K562 (cell line): Measurements from ENCODE around the gene SRRD. TPM values are rescaled to one million over a fixed set of nuclear protein-coding genes. Genes with fewer than 3 reads are reported as not detected.

Experiments
- ATAC-seq: fragments of 200-7000 bp; cut with Tn5 transposase; 3 replicates; pipeline ENCODE4 v1.9.1; 2020; ENCODE audit warnings: moderate library complexity
- BruUV-seq: library from RNA; stranded (reverse); fragments of 400-500 nt; replicated peaks from 2 replicates; lab custom pipeline; 2021; lab: Mats Ljungman, UMichigan
- CTCF ChIA-PET: fragments of 300-600 bp; formaldehyde crosslinking; extraction: SDS; loops from one replicate; lab custom pipeline; 2021; ENCODE audit warnings: low intra/inter-chr PET ratio; lab: Yijun Ruan, JAX
- POLR2A ChIA-PET: fragments of 300-600, 350-650 bp; sonication (Branson Sonifier 250); formaldehyde crosslinking; extraction: SDS; loops from one replicate; lab custom pipeline; 2021; ENCODE audit warnings: antibody characterized with exemption, inconsistent platforms; lab: Yijun Ruan, JAX
- DNase-seq, 4 experiments: peaks; one replicate each; pipeline versions ENCODE4 v3.0.0 to v3.0.0-alpha.2; 2011 to 2018; ENCODE audit warnings: low spot score in 3 of 4, mixed read lengths in 3 of 4; ENCODE audit errors: extremely low read depth in 1 of 4
- FAIRE-seq: peaks from 2 replicates; lab custom pipeline; 2011; peaks lifted over from hg19 to GRCh38; lab: Jason Lieb, UNC
- H2AFZ ChIP-seq: 2 replicates; pipeline ENCODE4 v1.6.0; 2011; ENCODE audit warnings: low read depth, low read length, control low read depth, inconsistent platforms
- H3K27ac ChIP-seq: fragments of 200-600 bp; 3 replicates; pipeline ENCODE4 v1.8.0; 2011; ENCODE audit warnings: low read depth, mild to moderate bottlenecking, control low read depth, inconsistent platforms, low read length, moderate library complexity, mixed read lengths; ENCODE audit errors: extremely low read depth
- H3K27me3 ChIP-seq, 2 experiments: fragments of 300-600 bp in 1 of 2; 2 replicates in 1 of 2; 3 replicates in 1 of 2; pipeline versions ENCODE4 v1.6.0 to v1.8.0; 2011; ENCODE audit warnings: inconsistent platforms in 2 of 2, low read length in 2 of 2, mild to moderate bottlenecking in 1 of 2, mixed read lengths in 1 of 2, moderate library complexity in 1 of 2; ENCODE audit not compliant: control insufficient read depth in 2 of 2, insufficient read depth in 2 of 2
- H3K36me3 ChIP-seq: fragments of 300-600 bp; 3 replicates; pipeline ENCODE4 v1.8.0; 2011; ENCODE audit warnings: mild to moderate bottlenecking, low read length, inconsistent platforms; ENCODE audit not compliant: control insufficient read depth, insufficient read depth
- H3K4me1 ChIP-seq, 2 experiments: fragments of 200-600 bp in 1 of 2; replicated peaks in 1 of 2; 2 replicates in 1 of 2; 3 replicates in 1 of 2; pipeline versions ENCODE4 v1.5.1 to v1.8.0; 2011; ENCODE audit warnings: inconsistent platforms in 2 of 2, low read length in 2 of 2, mild to moderate bottlenecking in 1 of 2, mixed read lengths in 1 of 2, moderate library complexity in 1 of 2; ENCODE audit not compliant: control insufficient read depth in 2 of 2, insufficient read depth in 2 of 2
- H3K4me2 ChIP-seq: 2 replicates; pipeline ENCODE4 v1.6.1; 2011; ENCODE audit warnings: low read length, control low read depth, inconsistent platforms, mixed read lengths; ENCODE audit not compliant: insufficient read depth
- H3K4me3 ChIP-seq: fragments of 200-600 bp; sonication (generic), shearing (Covaris generic); 2 replicates; pipeline ENCODE4 v1.5.1; 2016; ENCODE audit warnings: control low read depth, inconsistent platforms
- H3K79me2 ChIP-seq: fragments of 200-600 bp; 3 replicates; pipeline ENCODE4 v1.8.0; 2011; ENCODE audit warnings: low read length, inconsistent platforms; ENCODE audit not compliant: control insufficient read depth, insufficient read depth
- H3K9ac ChIP-seq, 2 experiments: 2 replicates each; pipeline versions ENCODE4 v1.6.0 to v1.6.1; 2011; ENCODE audit warnings: low read depth in 2 of 2, low read length in 2 of 2, control low read depth in 1 of 2, inconsistent platforms in 1 of 2, mild to moderate bottlenecking in 1 of 2, mixed read lengths in 1 of 2; ENCODE audit not compliant: insufficient read depth in 1 of 2
- H3K9me1 ChIP-seq: one replicate; pipeline ENCODE4 v1.6.0; 2011; ENCODE audit warnings: inconsistent platforms, mild to moderate bottlenecking, low read length, moderate library complexity; ENCODE audit not compliant: control insufficient read depth, insufficient read depth
- H3K9me3 ChIP-seq: replicated peaks from 2 replicates; pipeline ENCODE4 v1.5.1; 2011; ENCODE audit warnings: low read depth, low read length, inconsistent platforms; ENCODE audit not compliant: control insufficient read depth, insufficient read depth
- H4K20me1 ChIP-seq: replicated peaks from 2 replicates; pipeline ENCODE4 v1.6.1; 2011; ENCODE audit warnings: low read length, inconsistent platforms, mixed read lengths; ENCODE audit not compliant: control insufficient read depth, insufficient read depth
- BRD9 ChIP-seq: fragments of 450-650 bp; IDR thresholded peaks from 2 replicates; pipeline ENCODE4 v1.6.1; 2018; ENCODE audit warnings: low read depth; ENCODE audit not compliant: partially characterized antibody
- CEBPB ChIP-seq: fragments of 450-650 bp; IDR thresholded peaks from 2 replicates; pipeline ENCODE4 v1.6.1; 2016; ENCODE audit warnings: missing genetic modification characterization, missing compliant biosample characterization
- HOXB6 ChIP-seq: fragments of 250-450 bp; sonication (Bioruptor Pico); IDR thresholded peaks from 2 replicates; pipeline ENCODE4 v1.5.1; 2022; ENCODE audit warnings: mild to moderate bottlenecking, borderline replicate concordance
- LCOR ChIP-seq: sonication (generic); formaldehyde crosslinking; IDR thresholded peaks from 2 replicates; pipeline ENCODE4 v1.8.0; 2022; ENCODE audit warnings: mild to moderate bottlenecking, missing genetic modification reagents
- MAZ ChIP-seq, 2 experiments: fragments of 450-650 bp in 1 of 2; sonication (generic) in 1 of 2; formaldehyde crosslinking; IDR thresholded peaks in 1 of 2; conservative IDR thresholded peaks in 1 of 2; 2 replicates each; pipeline versions ENCODE4 v1.4.0 to v1.5.0; 2020; ENCODE audit warnings: mild to moderate bottlenecking in 1 of 2, missing genetic modification reagents in 1 of 2
- MIER1 ChIP-seq: fragments of 450-650 bp; IDR thresholded peaks from 2 replicates; pipeline ENCODE4 v1.6.1; 2016; ENCODE audit warnings: antibody characterized with exemption, mild to moderate bottlenecking, low read depth
- MYC ChIP-seq, 2 experiments: fragments of 250-450 bp in 1 of 2; sonication (Bioruptor Pico) in 1 of 2; IDR thresholded peaks; 2 replicates each; pipeline versions ENCODE4 v1.5.1 to v1.6.1; 2012 to 2021; ENCODE audit warnings: low read depth in 2 of 2, borderline replicate concordance in 1 of 2, improper control_type of control experiment in 1 of 2, low read length in 1 of 2, mild to moderate bottlenecking in 1 of 2, moderate library complexity in 1 of 2
- NBN ChIP-seq: fragments of 450-650 bp; IDR thresholded peaks from 2 replicates; pipeline ENCODE4 v1.6.1; 2016; ENCODE audit warnings: low read depth, mild to moderate bottlenecking
- POLR2AphosphoS2 ChIP-seq: IDR thresholded peaks from 2 replicates; pipeline ENCODE4 v1.6.1; 2012; ENCODE audit warnings: low read length, improper control_type of control experiment
- SMC3 ChIP-seq: conservative IDR thresholded peaks from 2 replicates; pipeline ENCODE4 v1.6.1; 2011; ENCODE audit warnings: low read depth, low read length, improper control_type of control experiment; ENCODE audit not compliant: insufficient read depth
- XRCC3 ChIP-seq: fragments of 450-650 bp; IDR thresholded peaks from 2 replicates; pipeline ENCODE4 v1.6.1; 2017; ENCODE audit warnings: mild to moderate bottlenecking, moderate library complexity
- ZKSCAN1 ChIP-seq: fragments of 150-350 bp; IDR thresholded peaks from 2 replicates; pipeline ENCODE4 v1.6.1; 2016; ENCODE audit warnings: low read depth, low read length
- ZNF12 ChIP-seq: sonication (generic); formaldehyde crosslinking; IDR thresholded peaks from 2 replicates; pipeline ENCODE4 v1.4.0; 2020; ENCODE audit warnings: mild to moderate bottlenecking, missing genetic modification reagents
- ZNF174 ChIP-seq: fragments of 250-450 bp; sonication (Bioruptor Pico); IDR thresholded peaks from 2 replicates; pipeline ENCODE4 v1.4.0; 2020; ENCODE audit warnings: mild to moderate bottlenecking
- ZNF253 ChIP-seq: fragments of 250-450 bp; sonication (Bioruptor Pico); conservative IDR thresholded peaks from 2 replicates; pipeline ENCODE4 v1.6.1; 2021; ENCODE audit warnings: mild to moderate bottlenecking
- whole genome bisulfite sequencing: fragments of 100-300 bp; shearing (Covaris generic); methylation state at CpG from one replicate; pipeline ENCODE4 v1.1.6; 2016; ENCODE audit warnings: low coverage, mixed read lengths; ENCODE audit not compliant: insufficient coverage; ENCODE audit errors: missing lambda C conversion rate; 5-methylcytosine and 5-hydroxymethylcytosine counted together
- in situ Hi-C: fragments of 300-500 bp; cut with MboI; formaldehyde crosslinking; loops from 4 replicates; pipeline ENCODE4 v1.15.0; 2018; ENCODE audit warnings: inconsistent platforms, mixed read lengths
- intact Hi-C: fragments of 100-400 bp; cut with micrococcal nuclease; formaldehyde crosslinking; loops from 2 replicates; pipeline ENCODE4 v1.14.2; 2022
- polyA plus RNA-seq, 8 experiments: library from polyadenylated mRNA; depleted of rRNA in 4 of 8; stranded (reverse) in 5 of 8; unstranded in 3 of 8; fragments of >200 nt; fragmentation: Nextera tagmentation in 2 of 8; fragmentation: Illumina TruSeq in 1 of 8; extraction: Ambion mirVana in 2 of 8; extraction: Trizol in 1 of 8; gene quantifications; 2 replicates each; pipeline versions ENCODE4 v1.2.1 to v1.2.3, GENCODE V29; 2011 to 2014; ENCODE audit warnings: inconsistent platforms in 1 of 8, missing spikeins in 1 of 8
- total RNA-seq, 7 experiments: library from RNA; depleted of rRNA in 6 of 7; stranded (reverse); fragments of >200 nt in 6 of 7; fragmentation: Illumina TruSeq in 2 of 7; extraction: Trizol in 2 of 7; gene quantifications; 2 replicates each; pipeline versions ENCODE4 v1.2.1 to v1.2.3, GENCODE V29; 2011 to 2021; ENCODE audit warnings: low replicate concordance in 1 of 7

Gene SRRD
- total and polyA plus RNA-seq, 9 of the 15 experiments (the other 6 are each of a cell fraction or from before 2014, with no cell fraction given) = 4.9 to 59.4 (median 34.4) TPM

DNA sequence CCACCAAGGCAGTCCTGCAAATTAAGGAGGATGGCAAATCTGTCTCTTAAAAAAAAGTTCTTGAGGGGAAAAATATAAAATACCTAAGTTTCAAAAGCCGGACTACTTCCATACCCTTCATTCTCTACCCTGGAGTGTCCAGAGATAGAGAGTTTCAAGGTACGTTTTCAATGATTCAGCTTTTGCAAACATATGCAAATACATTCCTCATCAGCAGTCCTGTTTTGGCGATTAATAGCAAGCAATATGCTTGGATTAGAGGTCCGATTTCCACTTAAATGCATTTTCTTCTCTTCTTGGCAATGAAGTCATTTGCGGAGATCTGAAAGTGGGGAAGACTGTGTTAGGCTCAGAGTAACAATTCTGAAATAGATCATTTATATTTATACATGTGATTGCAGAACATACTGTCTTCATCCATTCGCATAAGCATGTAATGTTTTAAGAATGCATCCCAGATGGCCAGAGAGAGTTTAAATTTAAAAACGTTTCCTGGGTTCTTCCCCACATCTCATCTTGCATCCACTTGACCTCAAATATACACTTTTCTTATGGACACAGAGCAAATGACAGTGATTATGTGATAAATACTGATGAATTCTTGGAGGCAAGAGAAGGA lies 42.4 kb downstream of the SRRD start (continued):
- TF ChIP-seq ZKSCAN1 (no peak), XRCC3 (no peak), LCOR (CRISPR knock-in tag) (no peak), BRD9 (no peak)

GRCh38 chr22:26527167-26527566 lies 43.5 kb downstream of the SRRD start:
- Histone ChIP-seq H3K4me3 (no peak overlapping the region), H3K9me1 (no peaks in the 10 kb centered on the region), H3K27ac (no peak overlapping the region), H4K20me1 (no peaks in the 10 kb centered on the region), H3K27me3 (no peaks in the 10 kb centered on the region), H2AFZ (no peak overlapping the region), H3K79me2 (no peaks in the 10 kb centered on the region), H3K9me3 (no peaks in the 10 kb centered on the region), H3K36me3 (peaks cover 81% of the 10 kb centered on the region), H3K4me2 (no peak overlapping the region), H3K4me1 (no peaks in the 10 kb centered on the region; a peak in 1 of 5 replicates), H3K9ac (no peak overlapping the region)
- intact Hi-C loops (no loop called here), in situ Hi-C loops (no loop called here)
- BruUV-seq = no TSS peak
- DNase-seq (no peak), ATAC-seq (no peak), FAIRE-seq (no peak)
- ChIA-PET CTCF (no interaction called here), POLR2A (interaction anchor here (0.7 kb wide), 1 partner anchor 19 kb away, joined by 3 read pairs; no protein-coding TSS in a partner anchor)
- 67% methylated on average over 3 of the region's 3 CpGs for WGBS
- TF ChIP-seq HOXB6 (CRISPR knock-in tag) (no peak), CEBPB (tag) (no peak), ZNF174 (CRISPR knock-in tag) (no peak), NBN (no peak), MYC (IDR thresholded peaks at IDR 0.05; ENCODE audit: low read depth, low read length) (no peak), MYC (CRISPR knock-in tag; IDR thresholded peaks at IDR 0.05; ENCODE audit: borderline replicate concordance, low read depth) (no peak), MIER1 (no peak), ZNF253 (CRISPR knock-in tag) (no peak), MAZ (CRISPR knock-in tag; conservative IDR thresholded peaks at IDR 0.05 in 1 of 2, IDR thresholded peaks at IDR 0.05 in 1 of 2) (no peak), SMC3 (no peak), POLR2AphosphoS2 (no peak), ZNF12 (CRISPR knock-in tag) (no peak)
